WTC11 (cell line): ENCODE measurements around the gene ZNF609.

Source experiments
- AFF4 ChIP-seq: sonication (generic); formaldehyde crosslinking; IDR thresholded peaks from 2 replicates; pipeline ENCODE4 v1.8.1; 2023; ENCODE audit warnings: mild to moderate bottlenecking, missing genetic modification reagents, borderline replicate concordance
- CTCF ChIP-seq: fragments of 200-600 bp; IDR thresholded peaks from 2 replicates; pipeline ENCODE4 v1.8.0; 2022; ENCODE audit warnings: antibody characterized with exemption
- IRF2 ChIP-seq: sonication (generic); formaldehyde crosslinking; IDR thresholded peaks from 2 replicates; pipeline ENCODE4 v1.8.0; 2022; ENCODE audit warnings: low read depth, missing genetic modification reagents, borderline replicate concordance
- PREB ChIP-seq: sonication (generic); formaldehyde crosslinking; IDR thresholded peaks from 2 replicates; pipeline ENCODE4 v1.8.1; 2022; ENCODE audit warnings: mild to moderate bottlenecking, missing genetic modification reagents, moderate library complexity, borderline replicate concordance
- SMAD3 ChIP-seq: sonication (generic); formaldehyde crosslinking; IDR thresholded peaks from 2 replicates; pipeline ENCODE4 v1.8.0; 2022; ENCODE audit warnings: missing genetic modification reagents, mild to moderate bottlenecking, borderline replicate concordance
- SP1 ChIP-seq: sonication (generic); formaldehyde crosslinking; conservative IDR thresholded peaks from 2 replicates; pipeline ENCODE4 v1.8.1; 2022; ENCODE audit warnings: missing genetic modification reagents
- USF1 ChIP-seq: sonication (generic); formaldehyde crosslinking; IDR thresholded peaks from 2 replicates; pipeline ENCODE4 v1.8.0; 2022; ENCODE audit warnings: mild to moderate bottlenecking, missing genetic modification reagents
- USF2 ChIP-seq: sonication (generic); formaldehyde crosslinking; IDR thresholded peaks from 2 replicates; pipeline ENCODE4 v1.8.1; 2023; ENCODE audit warnings: mild to moderate bottlenecking, missing genetic modification reagents, moderate library complexity

GRCh38 chr15:64586259-64586870 is 126.0 kb downstream of the ZNF609 start:
- TF ChIP-seq USF1 (CRISPR knock-in tag) = no peak
- TF ChIP-seq CTCF = no peak
- TF ChIP-seq SP1 (CRISPR knock-in tag) = no peak
- TF ChIP-seq USF2 = no peak
- TF ChIP-seq SMAD3 (CRISPR knock-in tag) = no peak
- no peak for TF ChIP-seq AFF4 (CRISPR knock-in tag)
- TF ChIP-seq PREB = no peak
- TF ChIP-seq IRF2 (CRISPR knock-in tag) = no peak
